NCI-H146 (cell line): ENCODE measurements around the gene ARL8A.
"Not testable (repeated sequence)": the region's sequence is repeated elsewhere in the genome, so short reads cannot be mapped to it uniquely, and the experiment has no call there.

Experiments used
- DNase-seq: peaks from one replicate; lab custom pipeline; 2025; lab: John Stamatoyannopoulos, UW

Gene ARL8A

DNA sequence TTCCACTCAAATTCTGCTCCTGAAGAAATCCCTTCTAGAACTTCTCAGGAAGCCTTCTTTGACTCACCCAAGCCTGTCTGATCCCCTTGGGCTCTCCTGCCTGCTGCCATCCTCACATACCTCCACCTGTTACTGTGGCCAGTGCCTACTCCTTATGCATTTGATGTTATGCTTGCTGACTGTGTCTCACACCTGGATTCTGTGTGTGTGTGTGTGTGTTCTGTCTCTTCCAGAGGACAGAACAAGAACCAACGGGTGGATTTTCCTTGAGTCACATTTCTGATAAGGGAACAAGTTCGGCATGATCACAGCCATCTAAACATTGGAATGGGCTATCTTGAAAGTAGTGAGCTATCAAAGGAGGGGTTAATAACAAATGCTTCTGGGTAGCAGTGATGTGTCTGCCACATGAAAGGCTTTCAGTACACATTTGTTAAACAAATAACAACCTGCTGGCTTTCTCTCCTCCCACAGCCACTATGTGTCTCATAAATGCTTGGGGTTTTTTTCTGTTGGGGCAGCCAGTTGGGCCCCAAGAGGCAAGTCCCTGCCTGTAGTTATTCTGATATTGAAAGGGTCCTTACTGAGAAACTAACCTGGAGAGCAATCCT, 30.7 kb downstream of the ARL8A start:
- peak; percentile 15 for DNase-seq

DNA sequence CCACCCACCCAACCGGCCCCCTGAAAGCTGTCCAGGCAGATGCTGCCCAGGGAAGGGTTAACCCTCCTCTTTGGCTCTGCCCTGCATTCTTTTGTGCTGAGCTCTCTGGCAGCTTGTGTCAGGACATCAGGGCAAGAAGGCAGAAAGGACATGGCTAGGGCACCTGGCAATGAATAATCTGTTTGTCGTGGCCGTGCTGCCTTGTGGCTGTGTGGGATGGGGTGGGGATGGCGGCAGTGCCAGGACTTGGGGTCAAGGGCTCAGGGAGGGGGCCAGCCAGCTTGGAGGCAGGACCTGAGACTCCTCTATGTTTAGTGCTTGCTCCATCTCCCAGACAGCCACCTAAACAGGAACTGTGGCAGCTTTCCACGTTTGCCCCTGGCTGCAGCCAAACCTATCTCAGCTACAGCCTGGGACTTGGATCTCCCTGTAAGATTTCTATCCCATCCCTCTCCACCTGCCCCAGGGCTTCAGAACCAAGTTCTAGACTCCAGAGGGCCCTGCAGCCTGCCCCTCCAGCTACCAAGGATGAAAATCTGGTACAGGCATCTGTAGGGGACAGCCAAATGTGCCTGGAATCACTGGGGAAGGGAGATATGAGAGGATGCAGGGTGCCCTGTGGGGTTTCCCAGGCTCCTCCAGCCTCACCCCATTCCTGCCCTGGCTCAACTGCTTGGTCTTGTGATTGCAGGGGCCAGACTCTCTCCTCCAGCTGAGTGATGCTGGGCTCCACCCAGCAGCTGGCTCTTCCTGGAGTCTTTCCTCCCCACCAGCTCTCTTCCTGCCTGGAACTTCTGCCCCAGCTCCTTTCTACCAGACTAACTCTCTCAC, 31.5 kb downstream of the ARL8A start:
- DNase-seq, result peak; percentile 7

DNA sequence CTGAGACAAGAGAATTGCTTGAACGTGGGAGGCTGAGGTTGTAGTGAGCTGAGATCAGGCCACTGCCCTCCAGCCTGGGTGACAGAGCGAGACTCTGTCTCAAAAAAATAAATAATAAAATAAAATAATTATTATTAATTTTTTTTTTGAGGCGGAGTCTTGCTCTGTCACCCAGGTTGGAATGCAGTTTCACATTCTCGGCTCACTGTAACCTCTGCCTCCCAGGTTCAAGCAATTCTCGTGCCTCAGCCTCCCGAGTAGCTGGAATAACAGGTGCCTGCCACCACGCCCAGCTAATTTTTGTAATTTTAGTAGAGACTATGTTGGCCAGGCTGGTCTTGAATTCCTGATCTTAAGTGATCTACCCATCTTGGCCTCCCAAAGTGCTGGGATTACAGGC, 32.9 kb downstream of the ARL8A start:
- not testable (repeated sequence) for DNase-seq

DNA sequence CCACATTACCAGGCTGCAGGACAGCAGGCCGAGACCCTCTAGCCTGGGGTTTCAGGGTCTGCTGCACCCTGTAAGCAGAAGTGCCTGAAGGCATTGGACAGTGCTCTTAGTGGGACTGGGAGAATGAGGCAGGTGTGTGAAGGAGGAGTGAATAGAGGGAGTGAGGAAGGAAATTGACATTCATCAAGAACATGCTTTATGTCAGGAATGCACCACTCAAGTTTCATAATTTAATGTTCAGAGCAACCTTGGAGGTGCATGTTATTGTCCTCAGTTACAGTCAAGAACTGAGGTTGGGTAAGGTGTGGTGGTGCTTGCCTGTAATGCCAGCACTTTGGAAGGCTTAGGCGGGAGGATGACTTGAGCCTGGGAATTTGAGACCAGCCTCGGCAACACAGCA, 33.6 kb downstream of the ARL8A start:
- no peak for DNase-seq

DNA sequence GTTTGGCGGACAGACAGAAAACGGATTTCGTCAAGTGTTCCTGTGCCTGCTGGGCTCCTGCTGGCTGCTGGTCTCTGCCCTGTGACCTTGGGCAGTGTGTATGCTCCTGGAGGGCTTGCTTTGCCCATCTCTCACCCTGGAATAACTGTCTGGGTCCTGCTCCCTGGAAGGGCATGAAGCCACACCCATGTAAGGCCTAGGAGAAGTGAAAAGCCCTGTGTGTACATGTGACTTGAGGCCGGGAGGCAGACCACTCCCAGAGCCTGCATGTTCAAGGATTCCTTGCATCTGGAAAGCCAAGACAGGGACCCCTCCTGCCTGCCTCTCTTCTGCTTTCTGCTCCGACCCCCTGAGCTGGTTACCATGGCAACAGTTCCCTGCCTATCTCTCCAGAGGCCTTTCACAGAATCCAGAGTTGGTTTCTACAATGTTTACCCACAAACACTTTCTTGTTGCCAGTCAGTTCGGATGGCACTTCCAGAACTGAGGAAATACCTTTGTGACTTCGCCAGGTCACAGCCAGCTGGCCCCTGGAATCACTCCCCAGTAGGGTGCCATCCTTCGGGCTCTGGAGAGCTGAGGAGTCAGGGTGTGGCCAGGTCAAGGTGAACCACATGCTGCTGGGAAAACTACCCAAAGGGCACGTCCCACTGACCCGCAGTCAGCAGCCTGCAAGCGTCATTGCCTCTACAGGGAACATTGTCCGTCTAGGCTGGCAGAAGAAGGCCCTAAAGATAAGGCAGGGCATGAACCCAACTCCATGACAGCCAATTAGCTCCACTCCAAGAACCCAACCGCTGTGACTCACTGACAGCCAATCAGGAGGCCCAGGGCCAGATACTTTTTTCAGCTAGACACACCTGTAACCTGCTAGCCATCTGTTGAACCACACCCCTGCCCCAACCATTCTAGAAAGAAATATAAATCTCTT, 36.5 kb downstream of the ARL8A start:
- DNase-seq, result peak; percentile 63

DNA sequence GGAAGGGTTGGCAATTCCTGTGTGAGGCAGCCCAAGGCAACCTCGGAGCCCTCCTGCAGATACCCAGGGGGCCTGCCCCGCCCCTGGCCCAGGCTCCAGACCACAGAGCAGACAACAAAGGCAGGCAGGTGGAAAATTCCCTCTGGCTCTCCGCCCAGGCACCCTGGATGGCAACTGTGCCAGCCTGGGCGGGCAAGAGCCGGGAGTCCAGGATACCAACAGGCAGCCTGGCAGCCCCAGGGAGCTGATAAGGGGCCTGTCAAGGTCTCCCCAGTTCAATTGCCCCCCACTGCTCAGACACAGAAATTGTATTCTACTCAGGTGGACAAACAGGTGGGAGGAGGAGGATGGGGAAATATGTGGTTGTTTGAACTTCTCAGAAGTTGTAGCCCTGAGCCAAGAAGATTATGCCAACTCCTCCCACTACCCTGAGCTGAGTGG, 37.2 kb downstream of the ARL8A start:
- peak; percentile 85 for DNase-seq

DNA sequence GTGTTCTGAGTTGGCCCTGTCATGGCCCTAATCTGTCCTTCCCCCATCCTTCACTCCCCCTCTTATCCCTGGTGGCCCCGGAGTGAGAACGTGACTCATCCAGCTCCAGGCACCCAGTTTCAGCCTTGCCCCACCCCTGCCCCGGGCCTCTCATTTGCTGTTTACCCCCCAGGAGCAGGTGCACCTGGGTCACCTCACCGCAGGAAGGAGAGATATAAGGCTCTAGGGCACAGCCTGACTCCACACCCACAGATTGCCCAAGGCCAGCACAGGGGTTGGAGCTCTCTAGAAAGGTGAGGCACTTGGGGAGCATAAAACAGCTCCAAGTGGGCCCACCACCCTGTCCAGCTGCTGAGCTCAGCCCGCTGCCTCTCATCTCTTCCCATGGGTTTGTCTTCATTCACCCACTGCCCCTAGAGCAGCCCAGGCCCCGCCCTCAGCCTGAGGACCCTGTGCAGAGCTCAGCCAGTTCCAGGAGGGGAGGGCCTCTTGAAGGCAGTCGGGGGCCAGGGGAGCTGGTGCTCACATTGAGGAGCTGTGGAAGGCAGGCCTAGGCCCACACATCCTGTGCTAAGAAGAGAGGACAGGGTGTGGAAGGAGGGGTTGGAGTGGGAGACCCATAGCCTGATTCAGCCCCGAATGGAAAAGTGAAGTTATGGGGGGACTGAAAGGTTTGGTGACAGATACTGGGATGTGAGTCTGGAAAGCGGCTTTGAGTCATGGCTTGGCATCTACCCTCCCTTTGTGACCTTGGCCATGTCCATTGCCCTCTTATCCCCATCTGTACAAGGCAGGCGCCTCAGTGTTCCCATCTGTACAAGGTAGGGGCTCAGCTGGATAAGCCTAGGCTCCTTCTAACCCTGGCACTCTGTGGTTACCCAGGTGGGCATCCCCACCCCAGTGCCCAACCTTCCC, 37.9 kb downstream of the ARL8A start:
- DNase-seq, result peak; percentile 90

DNA sequence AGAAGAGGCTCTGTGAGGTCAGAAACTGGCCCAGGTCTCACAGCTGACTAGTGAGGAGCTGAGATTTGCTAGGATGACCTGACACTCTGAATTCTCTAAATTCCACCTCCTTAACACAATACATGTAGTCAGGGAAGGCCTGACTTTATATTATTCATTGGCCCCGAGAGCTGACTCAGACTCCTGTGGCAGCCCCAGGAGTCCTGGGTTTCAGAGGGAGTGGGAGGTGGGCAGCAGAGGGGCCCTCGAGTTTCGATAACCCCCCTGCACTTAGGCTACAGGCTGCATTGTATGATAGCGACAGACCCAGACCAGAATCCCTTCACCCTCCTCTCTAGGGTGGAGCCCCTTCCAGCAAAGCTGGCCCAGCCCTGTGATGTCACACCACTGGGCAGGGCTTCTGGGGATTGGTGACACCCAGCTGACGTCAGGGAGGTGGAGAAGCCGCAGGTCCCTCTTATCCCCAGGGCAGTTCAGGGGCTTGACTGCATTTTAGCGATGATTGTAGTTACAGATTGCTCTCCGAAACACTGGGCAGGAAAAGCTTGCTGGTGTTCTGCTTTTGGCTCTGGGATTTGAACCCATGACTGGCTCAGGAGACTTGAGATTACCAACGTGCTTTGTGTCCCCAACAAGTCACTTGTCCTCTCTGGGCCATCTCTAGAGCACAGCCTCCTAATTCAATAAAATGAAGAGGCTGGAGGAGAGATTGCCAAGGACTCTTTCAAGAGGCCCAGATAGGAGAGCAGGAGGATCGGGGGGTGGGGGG, 38.8 kb downstream of the ARL8A start:
- peak; percentile 85 for DNase-seq

DNA sequence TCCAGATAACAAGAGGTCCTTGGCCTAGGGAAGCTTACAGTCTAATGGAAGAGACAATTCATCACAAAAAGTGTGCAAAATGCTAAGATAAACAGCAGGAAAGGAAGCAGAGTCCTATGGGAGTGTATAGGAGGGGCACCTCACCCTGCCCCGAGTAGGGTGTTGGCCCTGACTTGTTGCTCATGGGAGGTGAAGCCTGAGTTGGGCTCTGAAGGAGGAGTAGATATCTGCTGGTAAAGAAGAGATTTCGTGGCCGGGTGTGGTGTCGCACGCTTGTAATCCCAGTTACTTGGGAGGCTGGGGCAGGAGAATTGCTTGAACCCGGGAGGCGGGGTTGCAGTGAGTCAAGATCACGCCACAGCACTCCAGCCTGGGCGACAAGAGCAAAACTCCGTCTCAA, 40.5 kb downstream of the ARL8A start:
- no peak for DNase-seq

DNA sequence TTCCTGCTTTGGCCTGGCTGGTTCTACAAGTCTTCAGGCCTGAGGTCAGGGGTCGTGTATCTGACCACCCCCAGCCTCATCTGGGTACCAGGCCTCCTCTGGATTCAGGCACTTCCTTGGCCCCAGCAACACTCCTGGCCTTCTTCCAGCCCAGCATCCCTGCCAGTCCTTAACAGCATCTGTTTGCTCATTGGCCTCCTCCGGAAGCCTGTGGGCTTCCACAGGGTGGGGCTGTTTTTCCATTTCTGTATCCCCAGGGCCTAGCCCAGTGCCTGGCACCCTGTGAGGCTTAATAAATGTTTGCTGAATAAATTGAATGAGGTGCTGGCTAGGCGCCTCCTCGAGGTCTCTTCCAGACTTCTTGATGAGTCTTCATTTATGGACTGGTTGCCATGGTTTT, 43.4 kb downstream of the ARL8A start:
- DNase-seq, result peak; percentile 8

DNA sequence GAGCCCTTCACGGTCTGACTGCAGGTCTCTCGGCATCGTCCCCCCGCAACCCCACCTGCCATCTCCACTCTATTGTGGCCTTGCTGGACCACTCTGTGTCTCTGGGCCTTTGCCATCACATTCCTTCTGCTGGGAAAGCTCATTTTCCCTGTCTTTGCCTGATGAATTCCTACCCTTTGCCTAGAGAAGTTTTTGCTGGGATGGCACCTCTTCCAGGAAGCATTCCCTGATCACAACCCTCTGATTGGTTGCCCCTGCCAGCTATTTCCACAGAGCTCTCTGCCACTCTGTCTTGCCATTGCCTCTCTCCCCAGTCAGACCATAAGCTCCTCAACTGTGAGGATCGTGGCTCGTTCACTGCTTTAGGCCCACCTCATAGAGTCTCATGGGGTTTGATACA, 50.7 kb downstream of the ARL8A start:
- no peak for DNase-seq

DNA sequence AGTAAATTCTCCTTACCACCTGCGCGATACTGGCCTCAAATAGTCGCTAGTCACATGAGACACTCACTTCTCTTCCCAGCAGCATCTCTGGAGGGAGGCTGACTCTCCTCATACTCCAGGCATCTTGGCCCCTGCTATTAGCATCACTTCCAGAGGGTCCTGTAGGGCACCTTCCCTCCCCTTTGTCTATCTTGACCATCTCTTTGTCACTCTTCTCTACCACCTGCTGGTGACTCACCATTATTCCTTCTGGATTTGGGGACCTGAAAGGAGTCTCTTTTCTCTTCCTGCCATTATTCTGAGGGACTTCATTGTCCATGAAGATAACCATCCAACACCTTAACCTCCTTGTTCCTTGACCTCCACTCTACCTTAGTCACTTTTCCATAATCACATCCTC, 53.5 kb downstream of the ARL8A start:
- DNase-seq, result peak; percentile 31

DNA sequence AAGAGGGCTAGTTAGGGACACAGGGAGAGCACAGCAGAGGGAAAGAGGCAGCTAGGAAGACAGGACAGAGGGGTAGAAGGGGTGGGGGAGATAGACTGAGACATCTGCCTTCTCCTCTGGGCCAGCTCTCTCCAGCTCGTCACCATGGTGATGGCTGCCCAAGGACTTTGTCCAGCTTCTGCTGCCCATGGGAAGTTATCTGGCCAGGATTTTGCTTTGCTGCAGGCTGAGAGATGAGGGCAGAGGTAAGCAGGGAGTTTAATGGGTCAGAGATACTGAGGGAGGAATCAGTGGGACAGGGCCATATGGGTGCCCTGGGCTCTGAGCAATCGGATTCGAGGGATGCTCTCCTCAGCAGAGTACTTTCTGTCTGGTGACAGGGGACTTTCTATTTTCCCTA, 56.3 kb downstream of the ARL8A start:
- DNase-seq, result peak; percentile 34

DNA sequence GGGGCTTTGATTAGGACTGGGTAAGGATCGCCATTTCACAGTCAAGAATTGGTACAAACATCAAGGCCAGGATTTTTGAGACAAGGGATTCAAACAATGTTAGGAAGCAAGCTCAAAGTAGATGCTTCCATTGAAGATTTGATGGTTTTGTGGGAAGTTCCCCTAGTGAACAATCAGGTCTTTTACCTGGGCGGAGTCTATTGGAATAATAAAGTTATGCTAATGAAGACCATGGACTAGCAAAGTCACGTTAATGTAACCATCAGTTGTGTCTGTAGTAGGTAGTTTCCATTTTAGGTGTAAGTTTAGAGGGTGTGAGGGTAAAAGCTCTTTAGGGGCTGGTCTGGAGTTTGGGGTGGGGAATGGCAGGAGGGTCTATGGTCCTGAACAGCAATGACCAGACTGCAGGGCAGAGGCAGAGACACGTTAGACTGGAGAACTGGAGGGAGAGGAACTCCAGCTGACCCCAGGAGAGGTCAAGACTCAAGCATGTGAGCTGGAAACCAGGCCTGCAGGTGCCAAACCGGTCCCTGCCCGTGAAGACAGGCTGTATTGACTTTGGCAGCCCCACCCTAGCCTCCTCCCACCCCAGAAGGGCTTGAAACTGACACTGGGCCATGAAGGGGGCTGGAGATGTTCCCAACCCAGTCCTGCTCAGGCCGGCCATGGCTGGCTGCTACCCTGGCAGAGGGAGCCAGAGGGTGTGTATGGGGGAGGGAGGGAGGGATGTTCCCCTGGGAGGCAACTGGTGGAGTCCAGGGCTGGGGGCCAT, 57.8 kb downstream of the ARL8A start:
- DNase-seq, result peak; percentile 34

DNA sequence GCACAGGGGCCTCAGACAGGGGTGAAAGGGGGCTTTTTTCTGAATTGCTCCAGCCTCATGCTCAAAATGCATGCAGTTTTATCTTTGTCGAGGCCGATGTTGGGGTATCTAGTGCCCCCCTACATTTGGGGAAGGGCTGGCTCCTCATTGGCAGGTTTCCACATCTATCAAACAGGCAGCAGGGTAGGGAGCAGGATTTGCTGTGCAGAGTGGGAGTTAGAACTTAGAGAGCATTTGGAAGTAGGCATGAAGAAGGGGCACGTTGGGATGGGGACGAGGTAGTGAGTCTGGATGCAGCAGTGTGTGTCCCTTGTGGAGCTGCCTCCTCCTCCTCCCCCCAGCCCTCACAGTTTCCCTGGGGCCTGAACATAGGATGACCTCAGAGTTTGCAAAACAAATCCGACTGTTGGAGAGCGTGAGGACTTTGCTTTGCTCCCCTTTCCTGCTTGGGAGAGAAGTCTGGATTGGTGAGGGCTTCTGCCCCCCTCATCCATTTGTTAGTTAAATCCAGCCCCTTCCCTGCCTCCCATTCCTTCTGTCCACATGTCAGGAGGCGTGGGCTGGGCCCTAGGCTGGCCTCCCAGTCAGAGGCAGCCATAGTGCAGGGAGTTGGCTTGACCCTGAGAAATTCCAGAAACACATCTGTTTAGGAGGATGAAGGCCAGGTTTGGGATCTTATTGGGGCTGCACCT, 58.7 kb downstream of the ARL8A start:
- peak; percentile 66 for DNase-seq

DNA sequence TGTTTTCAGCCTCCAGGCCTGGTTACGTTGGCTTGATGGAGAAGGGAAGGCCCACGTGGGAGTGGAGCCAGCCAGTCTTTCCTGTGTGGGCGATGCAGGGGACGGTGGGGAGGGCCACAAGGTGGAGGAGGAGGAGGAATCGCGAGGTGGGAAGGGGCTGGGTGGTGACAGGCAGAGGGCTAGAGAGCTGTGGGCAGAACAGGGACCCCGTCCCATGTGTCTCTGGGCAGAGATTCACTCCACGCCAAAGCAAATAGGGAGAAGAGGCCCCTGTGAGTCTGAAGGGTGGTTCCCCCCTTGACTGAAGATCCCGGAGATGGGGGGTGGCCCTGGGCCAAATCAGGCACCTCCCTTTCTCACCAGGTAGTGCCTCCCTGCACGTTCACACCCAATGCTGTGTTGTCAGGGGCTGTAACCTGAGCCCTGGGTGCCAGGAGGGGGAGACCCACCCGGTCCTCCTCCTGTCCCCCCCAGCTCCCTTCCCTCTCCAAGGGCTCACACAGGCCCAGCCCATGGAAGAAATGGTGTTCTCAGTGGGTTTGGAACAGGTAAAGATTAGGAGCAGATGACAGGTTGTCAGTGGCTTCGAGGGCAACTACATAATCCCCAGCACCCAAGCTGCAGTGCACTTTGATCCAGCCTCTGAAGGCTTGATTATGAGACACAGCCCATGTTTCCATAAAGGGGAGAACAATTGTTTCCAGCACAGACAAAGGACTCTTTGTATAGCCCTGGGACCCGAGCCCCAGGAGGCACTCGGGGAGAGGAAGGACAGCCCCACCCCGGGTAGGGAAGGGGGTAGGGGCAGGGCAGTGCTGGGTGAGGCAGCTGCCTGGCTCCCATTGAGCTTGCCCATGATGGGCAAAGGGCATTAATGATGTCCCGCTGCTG, 59.5 kb downstream of the ARL8A start:
- DNase-seq, result peak; percentile 95
